NCI-H524 treated with DMSO at 0.1 percent for 48 hours (cell line): ENCODE results near the gene CLCN3.
"Not testable (repeated sequence)": the region's sequence is repeated elsewhere in the genome, so short reads cannot be mapped to it uniquely, and the experiment has no call there.

Experiments used
- DNase-seq: peaks from one replicate; lab custom pipeline; 2025; lab: John Stamatoyannopoulos, UW

Gene CLCN3

GRCh38 chr4:169619958-169620879, at the start of gene CLCN3:
Gene CLCN3 (plus strand): TSS chr4:169620578. CDS start chr4:169635929, 15,351 bp downstream.
- DNase-seq = peak; percentile 60

GRCh38 chr4:169571012-169571411, 49.4 kb upstream of the CLCN3 start:
- DNase-seq = not testable (repeated sequence)

GRCh38 chr4:169571435-169571834, 48.9 kb upstream of the CLCN3 start:
- no peak for DNase-seq

- no peak for DNase-seq
Measured at GRCh38 chr4:169573889-169574288, 46.5 kb upstream of the CLCN3 start.

GRCh38 chr4:169582203-169582602, 38.2 kb upstream of the CLCN3 start:
- DNase-seq = no peak

GRCh38 chr4:169582706-169583105, 37.7 kb upstream of the CLCN3 start:
- no peak for DNase-seq

DNA sequence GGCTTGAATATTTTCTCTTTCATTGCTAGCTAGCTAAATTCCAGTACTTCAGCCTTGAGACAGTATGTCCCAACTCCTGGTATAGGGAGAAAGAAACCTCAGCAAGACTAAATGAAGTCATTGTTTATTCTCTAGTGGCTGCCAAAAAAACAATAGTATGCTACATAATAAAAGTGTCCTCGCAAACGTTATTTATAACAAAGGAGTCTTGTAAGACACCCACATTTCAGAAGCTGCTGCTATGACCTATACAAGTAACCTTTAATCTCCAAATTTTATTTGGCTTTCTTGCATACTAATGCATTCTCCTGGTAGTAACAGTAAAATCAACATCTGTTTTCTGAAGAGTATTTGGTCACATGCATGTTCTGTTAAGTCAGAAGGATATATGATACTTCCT, 36.8 kb upstream of the CLCN3 start:
- no peak for DNase-seq

GRCh38 chr4:169593050-169593560, 27.3 kb upstream of the CLCN3 start:
- DNase-seq = no peak

- DNase-seq = no peak
Measured at GRCh38 chr4:169594560-169595195, 25.7 kb upstream of the CLCN3 start.

GRCh38 chr4:169601016-169601771, 19.2 kb upstream of the CLCN3 start:
- DNase-seq = no peak

- no peak for DNase-seq
Measured at GRCh38 chr4:169603312-169603711, 17.1 kb upstream of the CLCN3 start.

DNA sequence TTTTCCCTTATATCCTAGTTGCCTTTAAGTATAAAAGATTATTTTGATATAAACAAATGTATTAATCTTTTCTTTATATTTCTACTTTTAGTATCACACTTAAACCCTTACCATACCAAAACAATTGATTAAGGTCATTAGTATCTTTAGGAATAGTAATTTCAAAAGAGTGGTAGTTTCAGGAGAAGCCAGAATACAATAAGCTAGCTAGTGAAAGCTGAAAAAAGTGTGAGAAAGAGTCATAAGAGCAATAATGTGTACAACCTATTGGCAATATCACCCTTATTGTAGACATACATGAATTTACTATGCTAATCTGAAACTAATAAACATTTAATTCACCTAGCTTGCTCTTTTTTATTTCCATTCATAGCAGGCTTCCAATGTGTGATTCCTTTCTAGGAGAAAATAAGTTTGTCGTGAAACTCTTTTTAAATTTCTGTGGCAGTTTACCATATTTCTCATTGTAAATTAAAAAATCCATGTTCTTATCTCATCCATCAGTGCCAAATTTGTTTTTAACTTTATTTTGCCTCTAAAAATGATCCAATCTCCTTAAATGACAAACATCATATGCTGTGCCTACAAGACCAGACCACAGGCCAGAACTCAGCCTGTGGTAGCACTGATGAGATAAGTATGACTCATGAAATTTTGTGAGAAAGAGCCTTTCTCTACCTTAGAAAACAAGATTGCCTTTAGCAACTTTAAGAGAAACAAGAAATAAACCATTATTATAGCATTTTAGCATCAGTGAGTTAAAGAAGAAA, 16.1 kb upstream of the CLCN3 start:
- DNase-seq = no peak

DNA sequence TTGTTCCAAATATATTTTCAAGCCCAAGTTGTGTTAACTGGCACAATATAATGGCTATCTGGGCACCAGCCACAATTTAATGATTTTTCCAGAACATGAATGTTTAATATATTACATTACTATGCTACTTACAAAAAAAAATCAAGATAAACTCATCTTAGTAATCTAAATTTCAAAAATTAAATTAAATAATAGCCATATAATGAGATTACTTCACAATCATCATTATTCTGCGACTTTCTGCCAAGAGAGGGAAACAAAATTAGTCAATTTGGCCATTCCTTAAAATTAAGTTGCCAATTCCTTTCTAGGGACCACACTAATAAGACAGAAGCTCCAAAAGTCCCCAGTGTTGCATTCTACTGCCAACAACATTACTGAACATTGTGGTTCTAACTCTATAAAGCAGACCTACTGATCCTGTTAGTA, 15.5 kb upstream of the CLCN3 start:
- DNase-seq = no peak

DNA sequence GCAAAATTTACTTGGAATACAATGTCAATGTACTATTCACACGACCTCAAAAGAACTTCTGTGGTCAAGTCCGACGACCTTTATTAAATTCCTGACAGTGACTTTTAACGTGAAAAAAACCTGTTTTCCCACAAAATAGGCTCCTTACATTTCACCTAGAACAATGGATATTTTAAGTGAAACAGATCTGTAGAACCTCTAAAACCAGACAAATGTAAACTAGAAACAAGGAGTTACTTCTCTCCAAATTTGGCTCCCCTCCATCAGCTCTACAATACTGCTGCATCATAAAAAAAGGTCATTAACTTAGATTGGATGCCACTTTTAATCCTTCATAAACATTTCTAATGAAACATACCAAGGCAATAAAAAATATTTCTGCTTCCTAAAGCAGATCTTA, 9.2 kb upstream of the CLCN3 start:
- no peak for DNase-seq

DNA sequence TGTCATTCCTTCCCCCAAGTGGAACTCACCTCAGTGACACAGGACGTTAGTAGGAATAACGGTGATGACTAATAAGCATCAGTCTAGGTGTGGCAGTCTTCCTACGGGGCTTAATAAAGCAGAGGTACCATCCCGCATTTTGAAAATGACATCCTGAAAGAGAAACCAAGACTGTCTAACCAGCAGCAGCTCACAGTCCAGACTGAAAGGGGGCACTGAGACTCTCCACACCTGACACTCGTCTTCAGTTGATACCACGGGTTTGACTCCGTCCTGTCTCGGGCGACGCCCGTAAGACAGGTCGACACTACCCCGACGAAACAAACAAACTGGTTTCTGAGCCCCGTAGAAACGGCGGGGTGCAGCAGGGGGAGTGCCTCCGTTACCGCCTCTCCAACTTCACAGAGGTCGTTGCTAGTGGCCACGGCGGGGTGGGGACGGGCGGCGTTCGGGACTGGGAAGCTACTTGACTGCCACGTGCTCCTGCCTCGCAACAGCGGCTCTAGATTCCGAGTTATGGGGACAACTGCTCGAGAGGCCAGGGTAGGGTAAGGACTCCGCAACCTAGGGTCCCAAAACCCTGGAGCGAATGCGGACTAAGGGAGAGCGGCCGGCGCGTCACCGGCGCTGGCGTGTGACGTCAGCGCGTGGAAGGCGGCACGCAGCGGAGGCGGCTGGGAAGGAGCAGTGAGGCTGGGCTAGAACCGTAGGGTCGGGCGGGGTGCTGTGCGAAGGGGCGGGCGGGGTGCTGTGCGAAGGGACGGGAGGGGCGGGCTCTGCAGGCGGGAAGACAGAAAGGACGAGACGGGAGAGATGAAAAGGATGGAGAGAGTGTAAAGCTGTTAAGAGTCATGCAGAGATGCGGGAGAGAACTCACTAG, 8.1 kb upstream of the CLCN3 start, which contains the start of gene NEK1:
Gene NEK1, minus strand, starts transcription at position 593 of the 880 bp plus-strand sequence. CDS start 9,953 bp downstream, outside the sequence.
- peak; percentile 28 for DNase-seq

GRCh38 chr4:169612871-169613859, 7.2 kb upstream of the CLCN3 start:
- peak; percentile 26 for DNase-seq

GRCh38 chr4:169615467-169616106, 4.8 kb upstream of the CLCN3 start:
- no peak for DNase-seq

- no peak for DNase-seq
Measured at GRCh38 chr4:169616846-169617245, 3.5 kb upstream of the CLCN3 start.

- no peak for DNase-seq
Measured at GRCh38 chr4:169617306-169617705, 3.1 kb upstream of the CLCN3 start.
